ENCODE results near the gene ASXL1.

Gene ASXL1

GRCh38 chr20:32442630-32443373 is 84.7 kb downstream of the ASXL1 start:
- DNase-seq: no peak

GRCh38 chr20:32443386-32443974 is 85.3 kb downstream of the ASXL1 start:
- DNase-seq: no peak

GRCh38 chr20:32444474-32445220 is 86.5 kb downstream of the ASXL1 start:
- no peak for DNase-seq

- peak; percentile 40 to 77 for DNase-seq
These were observed 87.6 kb downstream of the ASXL1 start for GRCh38 chr20:32445539-32446273.

GRCh38 chr20:32446301-32447100 is 88.4 kb downstream of the ASXL1 start:
- no peak for DNase-seq

GRCh38 chr20:32447136-32448027 is 89.3 kb downstream of the ASXL1 start:
- DNase-seq: no peak

GRCh38 chr20:32448306-32449056 is 90.3 kb downstream of the ASXL1 start:
- no peak for DNase-seq

- DNase-seq: no peak
These were observed 91.1 kb downstream of the ASXL1 start for GRCh38 chr20:32449057-32449889.

GRCh38 chr20:32449890-32450401 is 91.8 kb downstream of the ASXL1 start:
- DNase-seq: peak; percentile 92 to 94

- no peak for DNase-seq
These were observed 92.4 kb downstream of the ASXL1 start for GRCh38 chr20:32450484-32451061.

GRCh38 chr20:32451340-32451681 is 93.2 kb downstream of the ASXL1 start:
- DNase-seq: no peak

GRCh38 chr20:32451682-32452461 is 93.7 kb downstream of the ASXL1 start:
- DNase-seq: no peak

GRCh38 chr20:32452776-32453466 is 94.8 kb downstream of the ASXL1 start:
- no peak for DNase-seq

- DNase-seq: no peak
These were observed 95.5 kb downstream of the ASXL1 start for GRCh38 chr20:32453467-32454163.

- DNase-seq: no peak
These were observed 96.3 kb downstream of the ASXL1 start for GRCh38 chr20:32454164-32455145.

All from NCI-H526 (cell line).